HG03439 (cell line): ENCODE data around the gene ROBO1.

ENCODE experiments used
- ATAC-seq: cut with Tn5 transposase; IDR thresholded peaks from one replicate; pipeline ENCODE4 v1.9.1; 2021; ENCODE audit warnings: mild to moderate bottlenecking, moderate library complexity; ENCODE audit not compliant: unreplicated experiment

ROBO1 gene

DNA sequence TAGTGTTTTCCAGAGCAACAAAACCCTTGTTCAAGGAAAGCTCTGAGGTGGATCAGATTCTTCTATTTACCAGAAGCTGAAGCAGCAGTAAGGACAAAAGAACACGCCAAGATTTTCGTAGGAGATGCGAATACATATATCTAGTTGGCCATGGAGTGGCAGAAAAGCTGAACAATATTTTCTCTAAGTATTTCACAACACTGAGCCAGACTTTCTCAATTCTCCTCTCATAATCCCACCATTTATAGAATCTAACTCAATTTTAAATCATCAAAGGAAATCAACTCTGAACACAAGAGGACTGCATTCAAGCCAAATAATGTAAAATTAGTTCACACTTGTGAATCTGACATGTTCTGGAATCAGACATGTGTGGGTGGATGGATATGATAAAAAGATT, 775.0 kb downstream of the ROBO1 start:
- ATAC-seq = no peak

DNA sequence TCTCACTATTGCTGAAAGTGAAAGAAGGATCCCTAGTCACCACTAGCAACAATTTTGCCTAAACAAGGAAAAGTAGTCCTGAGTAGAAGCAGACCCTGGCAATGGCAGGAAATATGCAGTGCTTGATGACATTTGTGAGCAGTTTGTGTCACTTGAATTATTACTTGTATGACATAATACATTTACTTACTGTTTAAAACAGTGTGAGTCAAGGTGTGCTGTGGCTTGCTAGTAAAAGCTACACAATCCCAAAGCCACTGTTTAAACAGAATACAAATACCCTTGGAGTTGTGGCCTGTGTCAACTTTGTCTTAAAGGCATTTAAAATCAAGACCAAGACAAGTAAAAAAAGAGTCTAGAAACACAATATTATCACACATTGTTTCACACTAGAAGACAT, 775.4 kb downstream of the ROBO1 start:
- ATAC-seq = no peak

DNA sequence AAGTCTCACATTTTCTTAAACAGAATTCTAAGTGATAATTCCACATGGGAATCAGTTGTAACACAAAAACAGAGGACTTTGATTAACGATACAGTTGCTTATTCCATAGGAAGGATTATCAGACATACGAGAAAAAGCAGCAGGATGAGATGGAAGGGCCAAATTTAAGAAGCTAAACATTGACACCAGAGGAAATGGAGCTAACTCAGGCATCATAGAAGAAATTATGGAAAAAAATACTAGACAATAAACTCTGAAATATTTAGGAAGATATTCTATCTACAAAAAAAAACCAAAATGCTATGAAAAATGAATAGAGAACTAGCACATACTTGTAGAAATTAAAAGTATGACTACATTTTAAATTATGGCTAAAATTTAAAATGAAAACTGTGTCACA, 776.1 kb downstream of the ROBO1 start:
- no peak for ATAC-seq

DNA sequence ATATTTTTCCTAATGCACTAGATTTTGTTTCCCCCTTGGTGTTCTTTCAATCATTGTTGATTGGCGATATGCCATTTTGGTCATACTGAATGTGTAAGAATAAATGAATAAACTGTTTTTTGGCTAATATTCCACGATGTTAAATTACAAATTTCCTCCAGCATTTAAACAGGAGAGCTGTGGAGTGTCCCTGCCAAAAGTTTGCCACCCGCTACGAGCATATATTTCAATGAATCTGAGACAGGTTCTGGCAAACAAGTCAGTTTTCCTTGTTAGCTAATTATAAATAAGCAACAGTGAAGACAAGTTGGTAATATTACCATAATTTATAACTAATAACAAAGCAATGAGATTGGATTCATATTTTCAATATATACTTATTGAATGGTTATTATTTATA, 777.6 kb downstream of the ROBO1 start:
- no peak for ATAC-seq

DNA sequence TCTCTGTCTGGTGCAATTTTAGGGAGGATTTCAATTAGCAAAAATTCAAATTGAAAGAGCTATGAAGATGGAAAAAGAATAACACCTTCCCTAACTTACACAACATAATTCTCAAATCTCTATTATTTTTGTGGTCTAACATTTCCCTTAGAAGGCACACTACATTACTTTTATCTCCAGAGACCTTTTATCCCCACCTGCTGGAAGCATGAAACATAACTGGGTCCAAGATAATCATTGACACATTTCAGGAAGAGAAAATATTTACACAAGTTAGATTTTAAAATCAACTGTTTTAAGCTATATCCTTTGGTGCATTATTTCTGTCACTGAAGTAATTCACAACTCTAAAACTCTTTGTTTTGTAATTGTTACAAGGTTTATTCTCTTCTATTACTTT, 779.5 kb downstream of the ROBO1 start:
- no peak for ATAC-seq

DNA sequence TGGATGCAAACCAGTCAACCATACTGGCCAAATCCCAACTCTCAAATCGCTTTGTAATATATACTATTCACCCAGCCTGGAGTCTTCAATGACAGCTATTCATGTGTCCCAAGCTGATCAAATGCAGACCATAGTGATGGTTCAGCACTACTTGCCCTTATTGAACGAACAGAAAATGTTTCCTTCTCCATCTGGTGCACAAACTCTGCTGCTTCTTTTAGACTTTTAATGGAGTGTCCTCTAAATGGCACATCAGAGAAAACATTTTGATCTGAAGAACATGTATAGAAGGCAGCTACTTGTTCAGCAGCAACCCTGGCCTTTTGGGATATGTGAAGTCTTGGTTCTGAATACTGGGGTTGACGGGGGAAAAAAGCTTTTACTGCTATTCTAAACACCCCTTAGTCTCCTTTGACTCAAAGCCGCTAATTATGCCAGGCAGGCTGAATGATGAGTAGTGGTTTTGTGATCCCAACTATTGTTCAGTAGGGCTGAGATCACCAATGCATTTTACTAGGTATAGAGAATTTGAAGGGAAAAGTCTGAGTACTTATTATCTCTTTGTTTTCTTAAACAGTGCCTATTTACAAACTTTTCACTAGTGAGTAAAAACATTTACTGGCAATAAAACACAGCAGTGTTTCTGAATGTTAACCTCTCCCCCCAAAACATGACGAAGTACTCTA, 781.2 kb downstream of the ROBO1 start:
- no peak for ATAC-seq

DNA sequence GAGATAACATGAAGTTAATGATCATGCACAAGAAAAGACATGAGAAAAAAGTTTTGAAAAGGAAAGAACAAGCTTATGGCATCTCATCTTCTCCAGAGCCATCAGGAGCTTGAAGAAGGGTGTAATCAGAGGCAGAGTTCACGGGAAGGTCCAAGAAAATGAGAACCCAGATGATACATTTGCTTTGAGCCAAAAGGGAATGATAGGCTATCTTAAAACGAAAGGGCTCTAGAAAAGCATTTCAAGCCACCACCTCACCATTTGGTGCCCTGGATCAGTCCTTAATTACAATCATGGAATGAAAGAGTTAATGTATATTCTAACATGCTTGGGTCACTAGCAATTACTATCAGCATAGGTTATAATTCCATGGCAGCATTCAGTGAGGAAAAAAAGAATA, 781.8 kb downstream of the ROBO1 start:
- no peak for ATAC-seq

DNA sequence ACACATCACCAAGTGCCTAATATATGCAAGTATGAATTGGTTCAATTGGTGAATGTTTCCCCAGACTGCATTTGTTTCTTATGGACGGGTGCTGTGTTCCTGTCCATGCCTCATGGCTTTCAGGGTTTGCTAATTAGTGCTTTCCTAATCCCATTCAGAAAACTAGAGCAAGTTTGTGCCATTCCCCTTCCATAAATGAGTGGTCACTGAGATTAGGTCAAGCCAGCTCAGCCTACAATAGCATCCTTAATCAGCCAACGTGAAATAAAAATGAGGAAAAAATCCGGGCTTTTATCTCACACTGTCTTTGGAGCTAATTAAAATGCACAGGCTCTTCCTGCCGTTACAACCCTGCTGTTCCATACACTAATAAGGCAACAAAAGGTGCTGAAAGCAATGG, 788.8 kb downstream of the ROBO1 start:
- no peak for ATAC-seq

DNA sequence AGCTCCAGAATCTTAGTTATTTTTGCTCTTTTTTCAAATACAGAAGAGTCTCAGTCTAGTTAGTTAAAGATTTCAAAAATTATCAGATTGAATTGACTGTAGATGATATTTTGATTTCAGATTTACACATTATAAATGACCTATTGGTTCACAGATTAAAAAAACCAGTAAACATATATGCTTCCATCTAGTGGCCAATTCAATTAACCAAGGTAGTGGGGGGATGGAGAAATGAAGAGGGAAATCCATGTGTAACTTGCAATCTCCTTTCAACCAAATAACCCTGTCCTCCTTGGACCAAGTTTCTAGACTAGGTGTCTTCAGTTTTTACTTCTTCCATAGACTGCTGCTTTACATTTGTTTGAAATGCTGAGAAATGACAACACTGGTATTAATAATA, 789.8 kb downstream of the ROBO1 start:
- no peak for ATAC-seq

DNA sequence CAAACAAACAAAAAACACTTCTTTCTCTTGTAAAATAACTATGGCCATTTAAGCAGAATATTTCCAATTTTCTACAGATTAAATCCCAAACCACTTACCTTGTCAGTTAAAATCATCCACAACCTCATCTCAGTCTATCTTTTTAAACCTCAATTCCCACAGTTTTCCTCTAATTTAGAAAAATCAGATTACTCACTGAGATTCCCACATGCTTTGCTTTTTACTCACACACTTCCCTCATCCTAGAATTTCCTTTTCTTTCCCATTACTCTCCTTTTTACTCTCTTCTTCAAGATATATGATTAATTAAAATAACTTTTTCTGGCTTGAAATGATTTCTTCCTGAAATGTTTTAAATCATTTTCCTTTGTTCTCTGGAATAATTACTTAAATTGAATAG, 790.7 kb downstream of the ROBO1 start:
- ATAC-seq = no peak

DNA sequence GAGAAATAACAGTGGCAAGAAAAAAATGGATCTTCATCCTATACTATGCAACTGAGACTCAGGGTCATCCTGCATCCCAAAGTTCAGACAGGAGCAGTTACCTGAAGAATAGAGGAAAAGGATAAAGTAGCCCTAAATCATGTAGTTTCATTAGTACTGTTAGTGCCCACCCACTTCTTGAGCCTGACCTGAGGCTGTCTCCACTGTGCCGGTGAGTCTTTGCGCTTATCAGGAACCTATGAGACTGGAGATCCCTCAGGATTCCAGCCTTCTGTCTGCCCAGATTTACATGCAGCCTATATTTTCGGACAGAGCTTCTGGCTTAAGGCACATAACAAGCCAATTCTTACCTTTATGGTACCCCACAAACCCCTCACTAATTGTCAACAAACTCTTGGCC, 791.6 kb downstream of the ROBO1 start:
- no peak for ATAC-seq

DNA sequence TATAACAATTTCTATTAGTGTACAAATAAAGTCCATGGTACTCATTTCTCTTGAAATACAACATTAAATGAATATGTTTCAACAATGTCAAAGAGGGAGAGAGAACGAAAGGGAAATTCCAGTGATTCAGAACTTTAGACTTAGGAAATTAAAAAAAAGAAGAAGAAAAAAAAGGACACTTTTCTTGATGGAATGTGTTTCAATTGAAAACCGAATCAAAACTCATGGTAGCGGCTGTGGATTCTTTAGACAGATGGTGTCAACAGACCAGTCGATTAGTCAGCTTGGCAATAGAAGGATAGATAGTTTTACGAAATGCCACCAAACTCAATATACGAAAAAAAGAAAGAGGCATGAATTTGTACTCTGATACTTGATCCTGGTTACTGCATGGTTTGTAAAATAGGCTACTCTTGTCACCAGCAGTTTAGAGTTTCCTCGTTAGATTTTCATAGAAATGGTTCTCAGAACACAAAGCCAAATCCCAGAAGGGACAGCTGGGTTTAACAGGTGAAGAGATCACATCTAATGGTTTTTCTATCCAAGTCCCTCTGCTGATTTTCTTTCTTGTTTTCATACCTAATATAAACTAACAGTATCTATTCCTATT, 793.5 kb downstream of the ROBO1 start:
- ATAC-seq = no peak

DNA sequence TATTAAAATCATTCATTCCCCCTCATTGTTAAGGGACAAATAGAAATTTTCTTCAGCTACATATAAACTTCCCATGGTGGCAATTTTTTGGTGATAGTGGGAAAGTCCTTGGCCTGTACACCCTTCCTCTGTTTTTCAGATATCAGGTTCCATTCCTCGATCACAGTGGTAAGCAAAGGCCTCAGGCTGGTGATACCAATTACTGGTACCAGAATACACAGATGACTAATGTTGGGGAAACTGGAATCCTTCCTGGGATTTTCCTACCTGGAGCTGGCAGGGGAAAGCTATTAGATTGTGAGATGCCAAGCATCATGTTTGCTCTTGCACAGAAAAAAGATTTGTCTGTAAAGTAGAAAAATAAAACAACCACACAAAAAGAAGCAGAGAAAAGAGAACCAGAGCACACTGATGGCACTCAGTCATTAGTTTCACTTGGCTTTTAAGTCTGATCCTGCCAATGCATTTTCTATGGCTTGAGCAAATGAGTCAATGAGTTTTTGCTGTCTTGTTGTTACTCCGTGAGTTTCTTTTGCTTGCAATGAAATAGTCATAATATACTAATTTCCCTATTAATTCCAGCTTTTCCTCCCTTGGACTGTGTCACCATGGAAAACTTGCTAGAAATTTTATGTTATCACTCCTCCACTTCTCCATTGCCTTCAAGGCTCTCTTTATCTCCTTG, 795.0 kb downstream of the ROBO1 start:
- ATAC-seq = no peak

DNA sequence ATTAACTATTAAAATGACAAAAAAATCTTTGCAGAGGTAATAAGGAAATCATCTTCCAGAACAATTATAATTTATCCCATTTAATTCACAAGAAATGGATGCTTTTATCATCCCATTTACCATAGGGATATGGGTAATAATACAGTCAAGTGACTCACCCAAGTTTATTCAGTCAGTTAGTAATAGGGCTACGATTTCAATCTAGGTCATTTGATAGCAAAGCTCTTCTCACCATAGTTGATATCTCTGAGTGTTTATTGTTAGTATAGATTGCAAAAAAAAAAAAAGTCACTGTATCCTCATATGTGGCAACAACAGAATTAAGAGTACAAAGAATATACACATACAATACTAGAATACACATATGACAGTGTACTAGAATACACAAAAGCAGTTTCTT, 797.1 kb downstream of the ROBO1 start:
- no peak for ATAC-seq

DNA sequence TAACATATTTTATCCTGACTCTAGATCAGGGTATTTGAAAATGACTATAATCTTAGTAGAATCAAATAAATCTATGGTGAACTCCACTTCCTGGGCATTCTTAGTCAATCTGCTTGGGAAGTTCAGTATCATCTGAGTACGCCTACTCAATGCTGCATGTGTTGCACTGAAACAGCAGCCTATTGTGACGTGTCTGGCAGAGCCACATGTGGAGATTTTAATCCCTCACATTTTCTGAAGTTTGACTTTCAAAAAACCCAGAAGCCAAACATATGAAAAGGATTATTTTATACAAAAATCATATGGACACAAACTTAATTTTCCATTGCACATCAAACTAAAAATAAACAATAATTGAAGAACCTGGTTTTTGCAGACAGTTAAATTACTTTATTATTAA, 798.3 kb downstream of the ROBO1 start:
- no peak for ATAC-seq

DNA sequence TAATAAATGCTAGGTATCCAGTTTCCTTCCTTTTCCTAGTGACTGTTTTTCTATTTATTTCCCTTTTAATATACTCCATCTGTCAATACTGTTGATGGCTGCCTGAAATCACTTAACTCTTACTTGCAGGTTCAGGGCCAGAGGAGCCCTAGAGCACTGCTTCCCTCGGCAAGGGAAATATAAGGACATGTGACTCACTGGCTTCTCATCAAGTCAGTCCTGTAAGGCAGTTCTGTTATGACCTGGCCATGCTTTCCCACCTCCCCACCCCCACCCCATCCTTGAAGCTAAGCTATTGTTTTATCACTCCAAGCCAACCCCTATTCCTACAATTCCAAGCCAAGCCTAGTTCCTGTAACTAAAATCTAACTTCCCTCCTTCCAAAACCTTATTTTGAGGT, 800.7 kb downstream of the ROBO1 start:
- no peak for ATAC-seq

DNA sequence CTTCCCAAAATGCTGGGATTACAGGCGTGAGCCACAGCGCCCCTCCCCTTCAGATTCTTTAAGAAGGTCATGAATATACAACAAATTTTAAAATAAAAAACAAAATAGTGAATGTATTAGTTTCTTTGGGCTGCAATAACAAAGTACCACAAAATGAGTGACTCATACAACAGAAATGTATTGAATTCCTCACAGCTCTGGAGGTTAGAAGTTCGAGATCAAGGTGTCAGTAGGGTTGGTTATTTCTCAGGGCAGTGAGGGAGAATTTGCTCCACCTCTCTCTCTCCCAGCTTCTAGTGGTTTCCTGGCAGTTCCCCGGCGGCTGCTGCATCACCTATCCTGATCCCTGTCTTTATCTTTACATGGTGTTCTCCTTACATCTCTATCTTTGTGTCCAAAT, 804.0 kb downstream of the ROBO1 start:
- no peak for ATAC-seq

DNA sequence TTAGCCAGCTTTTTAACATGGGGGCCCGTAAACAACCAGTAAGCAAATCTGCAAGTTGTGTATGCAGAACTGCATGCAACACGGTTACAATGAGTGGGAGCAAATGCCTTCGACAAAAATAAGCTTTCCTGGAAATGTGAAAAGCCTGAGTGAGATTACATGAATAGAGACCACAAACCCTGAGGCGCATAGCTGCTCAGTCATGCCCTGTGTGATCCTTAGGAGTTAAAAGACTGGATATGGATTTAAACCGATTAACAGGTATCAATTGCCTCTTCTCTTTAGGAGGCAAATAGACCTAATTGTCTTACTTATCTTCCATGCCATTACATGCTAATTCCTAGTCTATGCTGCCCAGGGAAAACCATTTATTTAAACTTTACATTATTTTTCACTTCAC, 810.3 kb downstream of the ROBO1 start:
- ATAC-seq = no peak

DNA sequence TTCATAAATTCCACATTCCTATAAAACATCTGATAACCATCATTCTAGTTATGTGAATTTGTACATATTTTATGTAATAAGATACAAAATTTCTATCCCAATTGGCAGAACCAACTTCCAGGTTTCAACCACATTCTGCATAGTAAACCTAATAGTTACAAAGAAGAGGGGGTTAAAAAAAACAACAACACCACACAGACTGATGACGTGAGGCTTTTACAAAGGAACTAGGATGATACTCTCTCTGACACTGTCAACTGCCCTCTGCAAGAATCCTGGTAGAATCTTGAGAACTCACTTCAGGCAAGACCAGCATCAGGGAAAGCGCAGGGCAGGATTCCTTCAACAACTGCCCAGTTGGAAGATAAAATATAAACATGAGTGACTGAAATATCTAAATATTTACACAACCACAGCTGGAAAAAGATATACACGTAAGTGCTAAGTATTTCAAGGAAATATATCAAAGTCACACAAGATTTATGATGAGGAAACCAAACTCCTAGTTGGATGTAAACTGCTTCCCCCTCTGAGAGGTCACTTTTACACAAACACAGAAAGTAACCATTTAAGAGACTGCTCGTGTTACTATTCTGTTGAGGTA, 816.4 kb downstream of the ROBO1 start:
- no peak for ATAC-seq

DNA sequence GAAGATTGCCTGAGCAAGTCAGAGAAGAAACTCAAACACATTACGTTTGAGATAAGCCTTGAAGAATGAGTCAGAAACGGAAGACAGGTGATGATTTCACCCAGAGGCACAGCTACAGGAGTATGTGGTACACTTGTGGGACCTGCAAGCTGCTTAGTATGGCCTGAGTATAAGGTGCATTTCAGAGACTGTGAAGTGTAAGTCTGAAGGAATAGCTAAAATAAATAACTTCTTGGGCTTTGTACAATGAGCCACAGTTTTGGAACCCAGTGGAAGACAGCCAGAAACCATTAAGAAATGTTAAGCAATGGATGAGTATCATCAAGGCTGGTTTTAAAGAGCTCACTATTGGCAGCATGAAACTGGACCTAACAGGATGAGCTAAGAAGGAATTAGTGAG, 826.2 kb downstream of the ROBO1 start:
- no peak for ATAC-seq

DNA sequence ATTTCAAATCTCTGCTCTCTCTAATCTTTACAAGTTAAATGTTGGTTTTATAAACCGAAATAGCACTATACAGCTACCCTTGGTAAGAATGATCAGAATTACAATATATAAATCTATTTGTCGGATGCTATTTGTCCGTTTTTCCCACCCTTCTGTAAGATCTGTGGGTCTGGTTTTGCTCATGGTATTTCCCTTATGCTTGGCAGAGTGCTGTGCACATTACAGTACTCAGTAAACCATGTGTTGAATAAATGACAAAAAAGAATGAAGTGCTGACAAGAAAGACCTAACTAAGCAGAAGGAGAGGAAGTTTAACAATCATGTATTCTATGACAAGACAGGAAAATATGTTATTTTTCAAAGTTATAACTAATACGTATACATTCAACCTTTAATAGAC, 827.2 kb downstream of the ROBO1 start:
- no peak for ATAC-seq

DNA sequence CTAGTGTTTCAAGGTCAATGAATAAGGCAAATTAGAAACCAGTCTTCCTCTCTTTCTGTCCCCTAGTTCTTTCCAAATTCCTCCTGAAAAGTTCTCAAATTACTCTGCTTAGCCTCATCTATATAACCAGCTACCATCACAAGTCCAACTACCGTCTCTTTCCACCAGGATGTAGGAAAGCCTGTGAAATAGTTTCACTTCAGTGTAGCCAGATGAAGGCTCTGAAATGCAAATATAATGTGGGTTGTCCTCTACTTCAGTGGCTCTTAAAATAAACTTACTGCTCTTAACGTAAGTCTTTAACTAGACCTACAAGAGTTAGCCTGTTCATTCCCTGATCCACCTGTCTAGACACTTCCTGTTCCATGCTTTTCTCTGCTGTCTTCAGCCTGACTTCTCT, 827.7 kb downstream of the ROBO1 start:
- no peak for ATAC-seq
